SK-N-SH (cell line): ENCODE measurements around the gene SNRPD2. TPM values are rescaled to one million over a fixed set of nuclear protein-coding genes. Genes with fewer than 3 reads are reported as not detected.

Experiments
- CTCF ChIA-PET: fragments of 300-600, 350-600 bp; formaldehyde crosslinking; extraction: SDS; loops from one replicate; lab custom pipeline; 2021; lab: Yijun Ruan, JAX
- POLR2A ChIA-PET: fragments of 350-600 bp; sonication (Branson Sonifier 250); formaldehyde crosslinking; extraction: SDS; loops from one replicate; lab custom pipeline; 2020; ENCODE audit warnings: antibody characterized with exemption, inconsistent platforms; lab: Yijun Ruan, JAX
- DNase-seq: peaks from one replicate; pipeline ENCODE4 v3.0.0; 2012
- H2AFZ ChIP-seq: fragments of 200-600 bp; sonication (generic); 2 replicates; pipeline ENCODE4 v1.8.1; 2016; ENCODE audit warnings: antibody characterized with exemption, mild to moderate bottlenecking, low read depth
- H3F3A ChIP-seq: fragments of 200-600 bp; sonication (generic); replicated peaks from 2 replicates; pipeline ENCODE3; 2016; ENCODE audit warnings: antibody characterized with exemption, mild to moderate bottlenecking; ENCODE audit not compliant: insufficient read depth
- H3K27ac ChIP-seq, 2 experiments: fragments of 200-500 bp in 1 of 2; fragments of 200-600 bp in 1 of 2; sonication (Bioruptor generic) in 1 of 2; sonication (generic), shearing (Covaris generic) in 1 of 2; 2 replicates each; pipeline versions ENCODE4 v1.5.1 to v1.6.1; 2014 to 2016; ENCODE audit warnings: low read depth in 2 of 2, inconsistent platforms in 1 of 2, low read length in 1 of 2, mild to moderate bottlenecking in 1 of 2, mixed read lengths in 1 of 2
- H3K27me3 ChIP-seq: fragments of 200-600 bp; sonication (generic), shearing (Covaris generic); 2 replicates; pipeline ENCODE4 v1.6.1; 2016; ENCODE audit warnings: mixed run types; ENCODE audit not compliant: insufficient read depth
- H3K36me3 ChIP-seq, 2 experiments: fragments of 200-500 bp in 1 of 2; fragments of 200-600 bp in 1 of 2; sonication (Bioruptor generic) in 1 of 2; sonication (generic) in 1 of 2; replicated peaks in 1 of 2; 2 replicates each; pipeline versions ENCODE3 to v1.5.1; 2014 to 2016; ENCODE audit warnings: low read length in 1 of 2, mild to moderate bottlenecking in 1 of 2; ENCODE audit not compliant: insufficient read depth in 2 of 2, control insufficient read depth in 1 of 2
- H3K4me1 ChIP-seq, 2 experiments: fragments of 200-500 bp in 1 of 2; fragments of 200-600 bp in 1 of 2; sonication (Bioruptor generic) in 1 of 2; sonication (generic), shearing (Covaris generic) in 1 of 2; 2 replicates each; pipeline versions ENCODE4 v1.5.1 to v1.6.1; 2014 to 2016; ENCODE audit warnings: low read depth in 1 of 2, low read length in 1 of 2, mixed run types in 1 of 2; ENCODE audit not compliant: insufficient read depth in 2 of 2, control insufficient read depth in 1 of 2
- H3K4me2 ChIP-seq: fragments of 200-600 bp; sonication (generic), shearing (Covaris generic); 2 replicates; pipeline ENCODE4 v1.6.1; 2017; ENCODE audit warnings: mixed run types
- H3K4me3 ChIP-seq, 2 experiments: fragments of 200-500 bp in 1 of 2; fragments of 200-600 bp in 1 of 2; sonication (Bioruptor generic) in 1 of 2; sonication (generic), shearing (Covaris generic) in 1 of 2; 2 replicates each; pipeline versions ENCODE4 v1.5.1 to v1.8.1; 2014 to 2016; ENCODE audit warnings: low read depth in 2 of 2, inconsistent platforms in 1 of 2, low read length in 1 of 2, mild to moderate bottlenecking in 1 of 2, mixed read lengths in 1 of 2, moderate library complexity in 1 of 2
- H3K79me2 ChIP-seq: fragments of 200-600 bp; sonication (generic); 2 replicates; pipeline ENCODE4 v1.8.1; 2017; ENCODE audit warnings: mild to moderate bottlenecking; ENCODE audit not compliant: insufficient read depth
- H3K9ac ChIP-seq: fragments of 200-600 bp; sonication (generic); 2 replicates; pipeline ENCODE4 v1.6.1; 2017; ENCODE audit warnings: mixed run types
- H3K9me2 ChIP-seq: fragments of 200-600 bp; sonication (generic); 2 replicates; pipeline ENCODE4 v1.6.1; 2017; ENCODE audit warnings: mixed run types
- H3K9me3 ChIP-seq: fragments of 200-600 bp; sonication (generic); 2 replicates; pipeline ENCODE4 v1.6.1; 2017; ENCODE audit warnings: mixed run types, mild to moderate bottlenecking, moderate library complexity
- H4K20me1 ChIP-seq: fragments of 200-600 bp; sonication (generic); 2 replicates; pipeline ENCODE4 v1.6.1; 2017; ENCODE audit warnings: mild to moderate bottlenecking, mixed run types; ENCODE audit not compliant: insufficient read depth
- EZH2phosphoT487 ChIP-seq: fragments of 200-600 bp; sonication (generic); IDR thresholded peaks from 2 replicates; pipeline ENCODE4 v1.6.1; 2017; ENCODE audit warnings: low read depth, mixed run types, mild to moderate bottlenecking, antibody characterized with exemption, moderate library complexity, borderline replicate concordance
- FOXJ3 ChIP-seq: sonication (generic); formaldehyde crosslinking; IDR thresholded peaks from 2 replicates; pipeline ENCODE4 v1.5.1; 2020; ENCODE audit warnings: mild to moderate bottlenecking, missing genetic modification reagents
- GATA2 ChIP-seq: sonication (generic); formaldehyde crosslinking; IDR thresholded peaks from 2 replicates; pipeline ENCODE4 v1.5.0; 2020; ENCODE audit warnings: mild to moderate bottlenecking, missing genetic modification reagents
- MEF2A ChIP-seq: IDR thresholded peaks from 2 replicates; pipeline ENCODE4 v1.4.0; 2012; ENCODE audit warnings: low read depth, borderline replicate concordance
- MXI1 ChIP-seq: IDR thresholded peaks from 2 replicates; pipeline ENCODE4 v1.6.1; 2012; ENCODE audit warnings: mild to moderate bottlenecking, low read depth, low read length, improper control_type of control experiment
- NFIC ChIP-seq: IDR thresholded peaks from 2 replicates; pipeline ENCODE4 v1.4.0; 2012; ENCODE audit warnings: borderline replicate concordance
- NRF1 ChIP-seq: IDR thresholded peaks from 2 replicates; pipeline ENCODE4 v1.6.1; 2012; ENCODE audit warnings: low read depth, mild to moderate bottlenecking, low read length
- RAD21 ChIP-seq: IDR thresholded peaks from 2 replicates; pipeline ENCODE4 v1.6.1; 2012; ENCODE audit warnings: mild to moderate bottlenecking, low read length
- RCOR1 ChIP-seq: fragments of 150-350 bp; IDR thresholded peaks from 2 replicates; pipeline ENCODE4 v1.6.1; 2017; ENCODE audit warnings: antibody characterized with exemption, low read length
- SMC3 ChIP-seq: IDR thresholded peaks from 2 replicates; pipeline ENCODE4 v1.6.1; 2012; ENCODE audit warnings: low read depth, low read length, improper control_type of control experiment
- WGBS: methylation state at CpG from one replicate; pipeline ENCODE4 v1.1.6; 2017; ENCODE audit warnings: low lambda C conversion rate; 5-methylcytosine and 5-hydroxymethylcytosine counted together
- polyA plus RNA-seq, 3 experiments: library from polyadenylated mRNA; depleted of rRNA; stranded (reverse); fragments of >200 nt; gene quantifications; 2 replicates each; pipeline ENCODE4 v1.2.3, GENCODE V29; 2012
- TF ChIP-seq, protein P1 (sequence below): IDR thresholded peaks from 2 replicates; pipeline ENCODE4; 2012
- TF ChIP-seq, protein P2 (sequence below): IDR thresholded peaks from 2 replicates; pipeline ENCODE4 v1.4.0; 2012; ENCODE audit warnings: low read depth
- TF ChIP-seq, protein P3 (sequence below): IDR thresholded peaks from 2 replicates; pipeline ENCODE4 v1.6.1; 2012; ENCODE audit warnings: mild to moderate bottlenecking, low read depth, low read length, moderate library complexity

SNRPD2 gene
- polyA plus RNA-seq, 1 of the 3 experiments (the other 2 are of a cell fraction), result 1,248 TPM

DNA sequence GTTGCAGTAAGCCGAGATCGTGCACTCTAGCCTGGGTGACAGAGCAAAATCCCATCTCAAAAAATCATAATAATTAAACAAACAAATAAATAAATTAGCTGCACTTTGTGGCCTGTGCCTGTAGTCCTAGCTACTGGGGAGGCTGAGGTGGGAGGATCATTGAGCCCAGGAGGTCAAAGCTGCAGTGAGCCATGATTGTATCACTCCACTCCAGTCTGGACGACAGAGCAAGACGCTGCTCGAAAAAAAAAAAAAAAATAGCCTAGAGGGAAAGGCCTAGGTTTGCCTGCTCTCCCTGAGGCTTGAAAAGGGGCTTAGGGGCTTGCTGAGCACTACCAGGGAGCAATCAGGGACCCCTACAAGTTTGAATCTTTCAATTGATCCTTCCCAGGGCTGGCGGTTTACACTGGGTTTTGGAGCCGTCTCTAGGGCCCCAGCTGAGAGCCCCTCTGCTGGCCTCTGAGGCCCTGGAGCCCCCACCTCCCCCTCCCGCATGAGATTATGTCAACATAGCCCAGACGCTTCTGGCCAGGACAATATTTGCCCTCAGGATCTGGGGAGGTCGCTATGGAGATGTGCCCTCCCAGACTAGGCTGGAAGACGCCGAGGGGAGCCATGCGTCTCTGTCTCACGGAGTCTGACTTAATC lies 34.1 kb downstream of the SNRPD2 start:
- Histone ChIP-seq H3K79me2 (no peaks in the 10 kb centered on the region), H2AFZ (no peak overlapping the region), H3K36me3 (no peaks in the 10 kb centered on the region), H3K9ac (no peak overlapping the region), H3K4me2 (no peak overlapping the region), H3F3A (no peaks in the 10 kb centered on the region), H3K4me3 (no peak overlapping the region), H3K4me1 (no peaks in the 10 kb centered on the region; a peak in 1 of 4 replicates), H3K9me2 (no peaks in the 10 kb centered on the region), H3K27me3 (no peaks in the 10 kb centered on the region), H3K9me3 (no peaks in the 10 kb centered on the region), H4K20me1 (no peaks in the 10 kb centered on the region), H3K27ac (no peak overlapping the region)
- 64% methylated on average over 10 of the region's 14 CpGs for WGBS
- CTCF ChIA-PET, result no interaction called here
- peak; percentile 46 for DNase-seq
- TF ChIP-seq SMC3, result no peak
- POLR2A ChIA-PET, result no interaction called here

DNA sequence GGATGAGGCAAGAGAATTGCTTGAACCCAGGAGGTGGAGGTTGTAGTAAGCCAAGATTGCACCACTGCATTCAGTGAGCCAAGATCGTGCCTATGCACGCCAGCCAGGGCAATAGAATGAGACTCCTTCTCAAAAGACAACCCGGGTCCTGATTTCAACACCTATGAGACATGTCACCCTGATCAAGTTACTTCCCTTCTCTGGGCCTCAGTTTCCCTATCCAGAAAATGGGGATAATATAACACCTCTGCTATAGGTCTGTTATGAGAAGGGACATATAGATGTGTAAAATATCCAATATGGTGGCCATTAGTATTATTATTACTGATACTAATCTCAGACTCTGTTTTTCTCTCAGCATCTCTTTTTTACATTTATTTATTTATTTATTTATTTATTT lies 36.7 kb downstream of the SNRPD2 start:
- 83% methylated on average over 3 of the region's 3 CpGs for WGBS
- no peak overlapping the region for H3K4me3 ChIP-seq
- POLR2A ChIA-PET, result no interaction called here
- no peaks in the 10 kb centered on the region for H3K27me3 ChIP-seq
- H2AFZ ChIP-seq, result no peak overlapping the region
- no peaks in the 10 kb centered on the region for H3F3A ChIP-seq
- DNase-seq, result no peak
- CTCF ChIA-PET, result no interaction called here
- H3K4me2 ChIP-seq, result no peak overlapping the region
- no peaks in the 10 kb centered on the region for H4K20me1 ChIP-seq
- no peaks in the 10 kb centered on the region for H3K9me3 ChIP-seq
- TF ChIP-seq, protein P1, sequence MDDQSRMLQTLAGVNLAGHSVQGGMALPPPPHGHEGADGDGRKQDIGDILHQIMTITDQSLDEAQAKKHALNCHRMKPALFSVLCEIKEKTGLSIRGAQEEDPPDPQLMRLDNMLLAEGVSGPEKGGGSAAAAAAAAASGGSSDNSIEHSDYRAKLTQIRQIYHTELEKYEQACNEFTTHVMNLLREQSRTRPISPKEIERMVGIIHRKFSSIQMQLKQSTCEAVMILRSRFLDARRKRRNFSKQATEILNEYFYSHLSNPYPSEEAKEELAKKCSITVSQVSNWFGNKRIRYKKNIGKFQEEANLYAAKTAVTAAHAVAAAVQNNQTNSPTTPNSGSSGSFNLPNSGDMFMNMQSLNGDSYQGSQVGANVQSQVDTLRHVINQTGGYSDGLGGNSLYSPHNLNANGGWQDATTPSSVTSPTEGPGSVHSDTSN, result no peak
- TF ChIP-seq NRF1 (no peak), GATA2 (CRISPR knock-in tag) (no peak), MXI1 (no peak), RAD21 (no peak), FOXJ3 (CRISPR knock-in tag) (no peak), NFIC (no peak), RCOR1 (no peak), EZH2phosphoT487 (no peak), MEF2A (no peak)
- TF ChIP-seq, protein P2, sequence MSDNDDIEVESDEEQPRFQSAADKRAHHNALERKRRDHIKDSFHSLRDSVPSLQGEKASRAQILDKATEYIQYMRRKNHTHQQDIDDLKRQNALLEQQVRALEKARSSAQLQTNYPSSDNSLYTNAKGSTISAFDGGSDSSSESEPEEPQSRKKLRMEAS, result no peak
- TF ChIP-seq, protein P3, sequence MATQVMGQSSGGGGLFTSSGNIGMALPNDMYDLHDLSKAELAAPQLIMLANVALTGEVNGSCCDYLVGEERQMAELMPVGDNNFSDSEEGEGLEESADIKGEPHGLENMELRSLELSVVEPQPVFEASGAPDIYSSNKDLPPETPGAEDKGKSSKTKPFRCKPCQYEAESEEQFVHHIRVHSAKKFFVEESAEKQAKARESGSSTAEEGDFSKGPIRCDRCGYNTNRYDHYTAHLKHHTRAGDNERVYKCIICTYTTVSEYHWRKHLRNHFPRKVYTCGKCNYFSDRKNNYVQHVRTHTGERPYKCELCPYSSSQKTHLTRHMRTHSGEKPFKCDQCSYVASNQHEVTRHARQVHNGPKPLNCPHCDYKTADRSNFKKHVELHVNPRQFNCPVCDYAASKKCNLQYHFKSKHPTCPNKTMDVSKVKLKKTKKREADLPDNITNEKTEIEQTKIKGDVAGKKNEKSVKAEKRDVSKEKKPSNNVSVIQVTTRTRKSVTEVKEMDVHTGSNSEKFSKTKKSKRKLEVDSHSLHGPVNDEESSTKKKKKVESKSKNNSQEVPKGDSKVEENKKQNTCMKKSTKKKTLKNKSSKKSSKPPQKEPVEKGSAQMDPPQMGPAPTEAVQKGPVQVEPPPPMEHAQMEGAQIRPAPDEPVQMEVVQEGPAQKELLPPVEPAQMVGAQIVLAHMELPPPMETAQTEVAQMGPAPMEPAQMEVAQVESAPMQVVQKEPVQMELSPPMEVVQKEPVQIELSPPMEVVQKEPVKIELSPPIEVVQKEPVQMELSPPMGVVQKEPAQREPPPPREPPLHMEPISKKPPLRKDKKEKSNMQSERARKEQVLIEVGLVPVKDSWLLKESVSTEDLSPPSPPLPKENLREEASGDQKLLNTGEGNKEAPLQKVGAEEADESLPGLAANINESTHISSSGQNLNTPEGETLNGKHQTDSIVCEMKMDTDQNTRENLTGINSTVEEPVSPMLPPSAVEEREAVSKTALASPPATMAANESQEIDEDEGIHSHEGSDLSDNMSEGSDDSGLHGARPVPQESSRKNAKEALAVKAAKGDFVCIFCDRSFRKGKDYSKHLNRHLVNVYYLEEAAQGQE, result no peak
- H3K27ac ChIP-seq, result no peak overlapping the region
- H3K9me2 ChIP-seq, result no peaks in the 10 kb centered on the region
- H3K79me2 ChIP-seq, result no peaks in the 10 kb centered on the region
- H3K4me1 ChIP-seq, result no peaks in the 10 kb centered on the region; a peak in 1 of 4 replicates
- no peaks in the 10 kb centered on the region for H3K36me3 ChIP-seq
- no peak overlapping the region for H3K9ac ChIP-seq
